ENCODE measurements around the gene KLK1. TPM values are rescaled to one million over a fixed set of nuclear protein-coding genes. Genes with fewer than 3 reads are reported as not detected.

Gene KLK1
- total RNA-seq, 1 experiment from 2014 or later, result 0.31 TPM

GRCh38 chr19:50820549-50821247, 2.9 kb downstream of the KLK1 start:
- Histone ChIP-seq H3K9me3 (ENCODE audit: control insufficient read depth, insufficient read depth, low read depth, low read length) (no peaks in the 10 kb centered on the region), H3K4me3 (ENCODE audit: low read depth in 2 of 2, low read length in 2 of 2) (no peak overlapping the region), H3K4me1 (ENCODE audit: control insufficient read depth, insufficient read depth, low read length) (no peaks in the 10 kb centered on the region), H3K27ac (ENCODE audit: low read length) (no peak overlapping the region), H3K36me3 (ENCODE audit: control insufficient read depth, insufficient read depth, low read length) (no peaks in the 10 kb centered on the region), H3K27me3 (ENCODE audit: control insufficient read depth, insufficient read depth, low read length) (no peaks in the 10 kb centered on the region; the same call in 1 of the 2 replicates)
- 0 out of 2 replicates have a peak, but pooled peaks have one; percentile 53 for ATAC-seq
- ChIA-PET POLR2A (no interaction called here), CTCF (no interaction called here)
- in situ Hi-C loops (cut with HindIII; ENCODE audit: low pct_unique_long_range_greater_than_20kb, low sequenced_read_pairs) (no loop called here), intact Hi-C loops (cut with micrococcal nuclease; ENCODE audit: unreplicated experiment) (no loop called here)
- DNase-seq (ENCODE audit: low read depth, low spot score), result no peak
- BruUV-seq (replicated peaks), result no TSS peak
- no peak for TF ChIP-seq CTCF (IDR thresholded peaks at IDR 0.05)
- no peak for TF ChIP-seq SIN3A (IDR thresholded peaks at IDR 0.05; ENCODE audit: borderline replicate concordance, insufficient read depth, low read depth, low read length)
- TF ChIP-seq REST (IDR thresholded peaks at IDR 0.05; ENCODE audit: insufficient read depth in 1 of 2, low read depth in 2 of 2, low read length in 1 of 2), result no peak
- TF ChIP-seq POLR2AphosphoS5 (IDR thresholded peaks at IDR 0.05; ENCODE audit: low read depth, low read length), result no peak
- no peak for TF ChIP-seq TCF7L2 (IDR thresholded peaks at IDR 0.05; ENCODE audit: low read depth, low read length)

GRCh38 chr19:50820086-50820485, 3.5 kb downstream of the KLK1 start:
- Histone ChIP-seq H3K4me3 (ENCODE audit: low read depth in 2 of 2, low read length in 2 of 2) (no peak overlapping the region), H3K9me3 (ENCODE audit: control insufficient read depth, insufficient read depth, low read depth, low read length) (no peaks in the 10 kb centered on the region), H3K27ac (ENCODE audit: low read length) (no peak overlapping the region), H3K4me1 (ENCODE audit: control insufficient read depth, insufficient read depth, low read length) (no peaks in the 10 kb centered on the region), H3K36me3 (ENCODE audit: control insufficient read depth, insufficient read depth, low read length) (no peaks in the 10 kb centered on the region), H3K27me3 (ENCODE audit: control insufficient read depth, insufficient read depth, low read length) (no peaks in the 10 kb centered on the region; the same call in 1 of the 2 replicates)
- in situ Hi-C loops (cut with HindIII; ENCODE audit: low pct_unique_long_range_greater_than_20kb, low sequenced_read_pairs), result no loop called here
- TF ChIP-seq TCF7L2 (IDR thresholded peaks at IDR 0.05; ENCODE audit: low read depth, low read length) (no peak), SIN3A (IDR thresholded peaks at IDR 0.05; ENCODE audit: borderline replicate concordance, insufficient read depth, low read depth, low read length) (no peak), POLR2AphosphoS5 (IDR thresholded peaks at IDR 0.05; ENCODE audit: low read depth, low read length) (no peak), REST (IDR thresholded peaks at IDR 0.05; ENCODE audit: insufficient read depth in 1 of 2, low read depth in 2 of 2, low read length in 1 of 2) (no peak), CTCF (IDR thresholded peaks at IDR 0.05) (no peak)
- ChIA-PET CTCF (no interaction called here), POLR2A (no interaction called here)
- intact Hi-C loops (cut with micrococcal nuclease; ENCODE audit: unreplicated experiment), result no loop called here
- BruUV-seq (replicated peaks), result no TSS peak
- no peak for ATAC-seq
- DNase-seq (ENCODE audit: low read depth, low spot score), result no peak

Data from Panc1 (cell line).